SK-N-SH (cell line): ENCODE data around the gene ANGPTL7.
"Not testable (repeated sequence)": the region's sequence is repeated elsewhere in the genome, so short reads cannot be mapped to it uniquely, and the experiment has no call there.

Source experiments
- CTCF ChIP-seq: fragments of 200-600 bp; sonication (generic); IDR thresholded peaks from 2 replicates; pipeline ENCODE4 v1.6.1; 2017; ENCODE audit warnings: antibody characterized with exemption, mild to moderate bottlenecking, moderate library complexity
- POLR2AphosphoS5 ChIP-seq: IDR thresholded peaks from 2 replicates; pipeline ENCODE4 v1.6.1; 2012; ENCODE audit warnings: low read depth, low read length

- not testable (repeated sequence) for TF ChIP-seq CTCF, POLR2AphosphoS5
These were observed 9.4 kb upstream of the ANGPTL7 start for GRCh38 chr1:11179749-11180148.
